ENCODE results near the gene ARPC1B.
"Not testable (repeated sequence)": the region's sequence is repeated elsewhere in the genome, so short reads cannot be mapped to it uniquely, and the experiment has no call there.

Gene ARPC1B

DNA sequence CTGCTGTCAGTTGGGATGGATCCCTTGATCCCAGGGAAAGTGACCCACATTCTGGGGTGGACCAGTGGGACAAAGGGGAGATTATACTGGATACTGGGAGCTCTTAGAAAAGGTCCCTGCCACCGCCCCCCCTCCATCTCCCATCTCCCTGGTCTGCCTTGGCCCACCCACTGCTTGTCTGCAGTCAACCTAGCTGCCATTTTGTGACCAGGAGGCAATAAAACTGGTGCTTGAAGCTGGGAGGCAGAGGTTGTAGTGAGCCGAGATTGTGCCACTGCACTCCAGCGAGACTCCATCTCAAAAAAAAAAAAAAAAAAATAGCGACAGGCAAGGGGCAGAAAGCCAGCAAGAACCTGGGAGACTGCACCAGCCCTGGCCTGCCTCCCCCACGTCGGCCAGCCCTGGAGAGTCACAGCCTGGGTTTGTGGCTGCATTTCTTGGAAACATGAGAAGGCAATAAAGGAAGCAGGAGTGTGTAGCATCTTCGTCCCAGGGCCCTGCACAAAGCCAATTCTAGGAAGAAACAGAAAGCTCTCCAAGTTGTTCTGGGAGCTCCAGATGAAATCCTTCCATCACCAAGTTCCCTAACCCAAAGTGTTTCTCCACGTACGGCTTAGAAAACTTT, 4.7 kb upstream of the ARPC1B start:
- DNase-seq, result no peak

DNA sequence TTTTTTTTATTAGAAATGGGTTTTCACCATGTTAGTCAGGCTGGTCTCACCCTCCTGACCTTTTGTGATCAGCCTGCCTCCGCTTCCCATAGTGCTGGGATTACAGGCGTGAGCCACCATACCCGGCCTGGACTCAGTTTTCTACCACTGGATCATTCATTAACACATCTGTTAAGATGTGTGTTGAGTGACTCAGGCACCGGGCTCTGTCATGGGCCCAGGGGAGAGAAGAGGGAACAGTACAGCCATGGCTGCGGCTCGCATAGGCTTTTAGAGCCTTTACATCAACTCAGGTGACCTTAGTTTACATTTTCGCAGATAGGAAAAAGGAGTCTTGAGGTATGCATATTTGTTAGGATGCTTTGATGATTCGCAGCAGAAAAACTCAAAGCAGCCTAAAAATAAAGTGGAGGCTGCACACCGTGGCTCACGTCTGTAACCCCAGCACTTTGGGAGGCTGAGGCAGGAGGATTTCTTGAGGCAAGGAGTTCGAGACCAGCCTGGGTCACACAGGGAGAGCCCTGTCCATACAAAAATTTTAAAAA, 3.1 kb upstream of the ARPC1B start:
- DNase-seq, result no peak

DNA sequence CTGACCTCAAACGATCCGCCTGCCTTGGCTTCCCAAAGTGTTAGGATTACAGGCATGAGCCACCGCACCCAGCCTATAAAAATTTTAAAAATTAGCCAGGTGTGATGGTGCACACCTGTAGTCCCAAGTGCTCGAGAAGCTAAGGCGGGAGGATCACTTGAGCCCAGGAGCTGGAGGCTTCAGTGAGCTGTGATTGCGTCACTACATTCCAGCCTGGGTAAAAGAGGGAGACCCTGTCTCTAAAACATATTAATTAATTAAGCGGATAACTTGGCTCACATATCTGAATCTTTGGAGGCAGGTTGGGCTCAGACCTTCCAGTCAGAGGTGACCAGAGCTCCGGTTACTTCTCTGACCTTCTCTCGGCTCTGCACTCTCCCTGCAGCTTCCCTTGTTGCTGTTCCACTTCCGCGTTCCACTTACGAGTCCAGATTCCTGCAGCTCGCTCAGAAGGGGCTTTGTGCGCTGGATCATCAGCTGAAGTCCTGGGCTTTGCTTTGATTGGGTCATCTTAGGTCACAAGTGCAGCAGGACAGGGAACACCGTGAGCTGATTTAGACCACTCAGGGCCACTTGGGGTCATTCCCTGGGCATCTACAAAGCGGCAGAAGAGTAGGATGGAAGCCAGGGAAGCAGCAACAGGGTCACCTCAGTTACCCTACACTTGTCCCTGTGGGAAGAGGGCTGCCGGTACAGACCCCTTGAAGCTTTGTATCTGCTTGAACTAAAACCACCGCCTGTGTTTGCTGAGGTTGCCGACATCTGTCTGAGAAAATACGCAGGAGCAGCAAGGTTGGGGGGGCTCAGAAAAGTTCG, 2.0 kb upstream of the ARPC1B start:
- peak; percentile 53 for DNase-seq

DNA sequence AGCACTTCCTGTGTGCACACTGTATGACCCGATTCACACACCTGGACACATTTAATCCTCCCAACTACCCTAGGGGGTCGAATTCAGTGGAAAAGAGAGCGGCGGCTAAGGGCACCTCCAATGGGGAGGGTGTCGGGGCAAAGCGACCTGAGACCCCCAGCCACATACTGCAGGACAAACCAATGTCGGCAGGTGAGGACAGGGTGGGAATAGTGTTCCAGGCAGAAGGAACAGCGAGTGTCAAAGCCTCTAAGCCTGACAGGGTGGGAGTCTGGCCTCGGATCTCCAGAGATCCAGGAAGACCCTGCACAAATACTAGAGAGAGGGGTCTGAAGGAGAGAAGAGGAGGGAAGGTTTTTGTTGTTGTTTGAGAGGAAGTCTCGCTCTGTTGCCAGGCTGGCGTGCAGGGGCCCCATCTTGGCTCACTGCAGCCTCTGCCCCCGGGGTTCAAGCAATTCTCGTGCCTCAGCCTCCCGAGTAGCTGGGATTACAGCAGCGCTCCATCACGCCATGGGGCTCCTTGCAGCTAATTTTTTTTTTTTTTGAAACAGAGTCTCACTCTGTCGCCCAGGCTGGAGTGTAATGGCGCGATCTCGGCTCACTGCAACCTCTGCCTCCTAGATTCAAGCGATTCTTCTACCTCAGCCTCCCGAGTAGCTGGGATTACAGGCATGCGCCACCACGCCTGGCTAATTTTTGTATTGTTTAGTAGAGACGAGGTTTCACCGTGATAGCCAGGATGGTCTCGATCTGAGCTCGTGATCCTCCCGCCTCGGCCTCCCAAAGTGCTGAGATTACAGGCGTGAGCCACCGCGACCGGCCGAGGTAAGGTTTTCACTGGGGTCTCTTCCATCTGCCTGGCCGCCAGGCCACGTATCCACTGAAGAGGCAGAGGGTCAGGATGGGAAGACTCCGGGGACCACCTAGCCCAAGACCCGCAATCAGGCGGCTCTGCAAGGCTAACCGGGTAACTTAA, 1.2 kb upstream of the ARPC1B start:
- no peak for DNase-seq

DNA sequence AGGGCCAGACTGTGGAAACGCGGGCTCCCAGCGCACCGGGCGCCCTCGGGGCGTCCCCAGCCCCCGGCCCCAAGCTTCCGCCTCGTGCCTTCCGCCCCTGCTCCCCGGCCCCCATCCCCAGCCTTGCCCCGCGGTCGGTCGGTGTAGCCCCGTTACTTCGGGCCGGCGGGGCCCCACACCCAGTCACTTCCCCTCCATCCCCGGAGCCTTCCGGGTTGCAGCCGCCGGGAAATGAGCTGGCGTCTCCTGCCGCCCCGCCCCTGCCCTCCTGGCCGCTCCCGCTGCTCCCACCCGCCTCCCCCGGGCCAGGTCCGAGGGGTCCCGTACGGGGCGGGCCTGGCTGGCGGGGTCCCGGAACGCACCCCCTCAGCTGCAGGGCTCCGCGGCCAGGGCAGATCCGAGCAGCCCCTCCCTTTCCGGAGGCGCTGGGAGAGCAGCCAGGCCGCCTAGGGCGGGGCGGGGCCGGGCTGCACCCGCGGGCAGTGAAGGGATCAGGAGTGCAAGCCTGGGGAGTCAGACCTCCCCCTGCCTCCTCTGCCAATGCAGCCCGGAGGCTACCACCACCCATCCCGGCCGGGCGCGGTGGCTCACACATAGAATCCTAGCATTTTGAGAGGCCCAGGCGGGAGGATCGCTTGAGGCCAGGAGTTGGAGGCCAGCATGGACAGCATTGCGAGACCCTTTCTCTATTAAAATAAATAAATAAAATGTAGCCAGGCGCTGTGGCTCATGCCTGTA, 709 bp downstream of the ARPC1B start:
- DNase-seq, result no peak

DNA sequence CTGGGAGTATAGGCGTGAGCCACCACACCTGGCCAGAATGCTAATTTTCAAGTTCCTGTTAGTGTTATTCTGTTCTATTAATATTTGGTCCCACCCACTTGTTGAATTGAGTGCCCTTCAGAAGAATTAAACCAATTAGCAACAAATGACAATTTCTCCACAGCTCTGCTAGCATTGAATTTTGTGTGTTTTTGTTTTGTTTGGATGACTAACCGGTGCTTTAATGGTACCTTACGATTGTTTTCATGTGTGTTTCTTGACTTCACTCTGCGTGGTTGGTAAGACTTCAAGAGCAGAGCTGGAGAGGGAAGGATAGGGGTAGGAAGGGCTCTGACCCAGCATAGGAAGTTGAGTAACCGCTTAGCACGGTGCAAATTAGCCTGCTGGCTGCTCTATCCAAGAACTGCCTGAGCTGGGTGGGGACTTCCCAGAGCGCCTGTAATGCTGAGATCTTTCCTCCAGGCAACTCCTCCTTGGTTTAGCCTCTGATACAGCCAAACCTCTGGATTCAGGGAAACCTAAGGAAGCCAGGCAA, 4.6 kb downstream of the ARPC1B start:
- DNase-seq, result no peak

DNA sequence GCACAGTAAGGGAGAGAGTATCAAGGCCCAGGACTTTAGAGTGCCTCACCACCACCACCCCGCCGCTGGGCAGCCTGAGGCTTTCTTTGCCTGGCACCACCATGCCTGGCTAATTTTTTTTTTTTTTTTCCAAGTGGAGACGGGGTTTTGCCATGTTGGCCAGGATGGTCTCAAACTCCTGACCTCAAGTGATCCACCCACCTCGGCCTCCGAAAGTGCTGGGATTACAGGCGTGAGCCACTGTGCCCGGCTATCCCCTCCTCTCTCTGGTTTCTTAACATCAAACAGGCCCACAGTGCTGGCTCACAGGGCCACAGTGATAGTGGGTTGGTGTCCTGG, 5.1 kb downstream of the ARPC1B start:
- DNase-seq, result not testable (repeated sequence)

DNA sequence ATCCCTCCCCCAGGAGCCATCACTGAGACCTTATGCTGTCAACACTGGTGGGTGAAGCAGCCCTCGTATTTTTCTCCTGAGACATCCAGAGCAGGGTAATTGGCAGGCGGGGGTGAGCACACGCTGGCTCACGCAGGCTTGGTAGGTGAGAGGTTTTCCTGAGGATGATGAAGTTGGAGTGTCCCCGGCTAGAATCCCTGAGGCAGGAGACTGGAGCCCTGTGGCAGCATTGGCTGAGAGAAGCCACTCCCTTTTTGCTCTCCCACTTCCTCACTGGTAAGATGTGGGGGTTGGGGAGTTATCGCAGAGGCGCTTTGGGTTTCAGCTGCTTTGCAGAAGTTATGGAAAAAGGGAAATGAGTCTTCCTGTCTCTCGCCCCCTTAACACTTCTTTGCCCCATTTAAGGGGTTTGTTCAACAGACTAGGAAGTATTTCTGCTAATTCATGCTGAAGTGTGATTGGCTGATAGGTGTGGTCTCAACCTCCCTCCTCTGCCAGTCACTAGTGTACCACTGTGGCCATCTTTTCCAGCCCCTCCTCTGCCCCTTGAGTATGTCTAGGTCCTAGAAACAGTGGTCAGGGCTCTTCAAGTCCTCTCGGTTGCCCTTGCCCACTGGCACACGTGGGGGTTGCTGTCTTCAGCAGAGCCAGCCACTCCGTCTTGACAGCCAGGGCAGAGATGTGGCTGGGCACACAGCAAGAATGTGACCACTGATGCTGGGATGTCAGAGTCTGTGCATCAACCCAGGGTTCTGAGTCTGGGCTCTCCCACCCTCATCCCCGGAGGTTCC, 5.7 kb downstream of the ARPC1B start:
- DNase-seq, result no peak

DNA sequence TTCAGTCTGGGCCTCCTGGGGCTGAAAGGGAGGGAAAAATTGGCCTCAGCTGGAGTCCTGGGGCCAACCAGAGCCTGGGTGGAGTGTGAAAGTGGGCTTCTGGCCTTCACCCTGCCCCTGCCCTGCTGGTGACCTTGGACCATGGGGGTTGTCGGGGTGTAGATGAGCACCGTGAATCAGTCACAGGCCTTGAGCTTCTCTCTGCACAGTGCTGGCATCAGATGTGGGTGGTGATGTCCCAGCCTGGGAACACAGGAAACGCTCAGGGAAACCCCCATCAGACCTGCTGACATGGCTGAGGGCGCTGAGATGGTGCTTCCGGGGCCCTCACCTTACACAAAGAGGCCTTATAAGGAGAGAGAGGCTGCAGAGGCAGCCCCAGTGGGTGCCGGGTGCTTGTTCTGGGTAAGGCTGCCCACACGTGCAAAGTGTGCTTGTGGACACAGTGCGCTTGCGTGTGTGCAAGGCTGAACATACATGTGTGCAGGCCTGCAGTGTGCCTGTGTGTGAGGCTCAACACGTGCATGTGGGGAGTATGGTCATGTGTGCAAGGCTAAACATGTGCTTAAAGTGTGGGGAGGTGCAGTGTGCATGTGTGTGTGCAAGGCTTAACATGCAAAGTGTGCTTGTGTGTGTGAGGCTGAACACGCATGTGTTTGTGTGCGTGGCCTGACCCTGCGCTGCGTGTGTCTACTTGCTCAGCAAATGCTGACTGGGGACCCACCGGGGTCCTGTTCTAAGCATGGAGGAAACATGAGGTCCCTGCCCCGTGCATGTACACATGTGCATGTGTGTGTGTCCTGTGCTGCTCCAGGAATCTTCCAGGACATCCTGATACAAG, 6.5 kb downstream of the ARPC1B start:
- DNase-seq, result no peak

DNA sequence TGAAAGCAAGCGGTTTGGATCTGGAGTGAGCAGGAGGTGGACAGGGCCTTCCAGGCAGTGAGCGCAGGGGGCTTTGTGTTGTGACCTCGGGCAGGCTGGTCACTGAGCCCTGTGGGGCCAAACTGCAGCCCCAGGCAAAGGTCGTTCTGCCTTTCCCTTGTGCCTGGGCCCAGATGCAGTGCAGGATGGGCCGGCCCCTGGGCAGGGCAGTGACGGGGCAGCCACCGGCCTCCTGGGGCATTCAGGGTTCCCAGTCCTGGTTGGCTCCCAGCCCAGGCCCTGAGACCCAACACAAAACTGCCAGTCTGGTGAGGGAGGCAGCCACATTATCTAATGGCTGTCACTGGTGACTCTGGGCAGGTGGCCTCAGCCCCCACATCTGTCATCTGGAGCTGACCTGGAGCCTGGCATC, 7.1 kb downstream of the ARPC1B start:
- no peak for DNase-seq

DNA sequence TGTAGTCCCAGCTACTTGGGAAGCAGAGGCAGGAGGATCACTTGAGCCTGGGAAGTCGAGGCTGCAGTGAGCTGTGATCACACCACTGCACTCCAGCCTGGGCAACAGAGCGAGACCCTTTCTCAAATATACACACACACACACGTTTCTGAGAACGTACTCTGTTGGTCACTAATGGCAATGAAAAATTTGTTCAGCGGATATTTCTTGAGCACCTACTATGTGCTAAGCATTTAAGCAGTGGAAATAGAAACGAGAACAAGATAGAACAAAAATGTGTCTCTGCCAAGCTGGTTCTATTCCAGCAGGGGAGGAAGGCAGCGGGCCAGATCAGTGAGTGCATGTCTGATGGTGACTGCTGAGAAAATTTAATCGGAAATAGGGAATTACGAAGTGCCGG, 8.7 kb downstream of the ARPC1B start:
- DNase-seq, result no peak

DNA sequence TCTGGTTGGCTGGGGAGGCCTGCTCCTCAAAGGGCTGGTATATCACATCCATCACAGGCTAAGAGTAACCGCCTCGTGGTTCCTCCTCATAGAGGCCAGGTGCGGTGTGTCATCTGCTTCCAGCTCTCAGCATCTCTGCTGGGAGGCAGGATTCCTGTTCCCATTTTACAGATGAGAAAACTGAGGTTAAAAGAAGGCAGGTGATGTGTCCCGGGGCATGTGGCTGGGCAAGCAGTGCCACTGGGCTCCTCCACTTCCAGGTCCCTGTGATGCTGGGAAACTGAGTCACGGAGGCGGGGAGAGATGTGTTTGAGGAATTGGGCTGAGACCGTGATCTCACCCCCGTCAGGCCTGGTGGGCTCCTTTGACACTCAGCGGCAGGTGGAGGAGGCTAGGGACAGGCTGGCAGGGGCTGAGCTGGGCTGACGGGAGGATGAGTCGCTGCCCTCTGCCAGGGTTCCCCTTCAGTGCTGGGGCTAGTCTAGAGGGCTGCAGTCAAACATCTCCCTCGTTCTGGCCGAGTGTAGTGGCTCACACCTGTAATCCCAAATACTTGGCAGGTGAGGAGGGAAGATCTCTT, 9.4 kb downstream of the ARPC1B start:
- DNase-seq, result no peak

DNA sequence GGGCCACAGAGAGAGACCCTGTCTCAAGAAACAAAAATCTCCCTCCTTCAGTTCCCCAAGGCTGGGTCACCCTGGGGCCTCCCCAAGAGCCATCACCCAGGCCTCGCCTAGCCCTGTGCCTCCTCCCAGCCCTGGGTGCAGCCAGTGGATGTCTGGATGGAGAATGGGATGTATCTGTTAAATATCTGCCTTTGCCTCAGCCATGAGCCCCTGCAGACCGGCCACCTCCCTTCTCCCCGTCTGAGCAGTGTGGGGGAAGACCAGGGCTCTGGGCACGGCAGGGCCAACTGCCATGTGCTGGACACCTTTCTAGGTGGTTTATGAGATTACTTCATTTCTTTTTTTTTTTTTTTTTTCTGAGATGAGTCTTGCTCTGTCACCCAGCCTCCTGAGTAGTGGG, 10.0 kb downstream of the ARPC1B start:
- DNase-seq, result no peak

DNA sequence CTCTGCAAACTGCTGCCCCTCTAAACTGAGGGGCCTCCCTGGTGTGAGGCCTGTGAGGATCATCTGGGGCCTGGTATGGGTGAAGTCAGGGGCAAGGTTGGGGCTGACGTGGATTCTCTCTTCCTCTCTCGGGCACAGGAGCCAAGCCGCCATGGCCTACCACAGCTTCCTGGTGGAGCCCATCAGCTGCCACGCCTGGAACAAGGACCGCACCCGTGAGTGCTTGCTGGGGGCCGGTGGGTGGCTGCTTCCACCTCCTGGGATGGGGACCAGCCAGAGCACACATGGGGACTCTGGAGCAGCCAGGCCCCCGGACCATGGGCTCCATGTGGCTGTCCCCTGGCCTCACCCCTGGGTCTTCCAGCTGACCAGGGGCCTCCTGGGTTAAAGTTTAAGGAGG, 11.0 kb downstream of the ARPC1B start:
- no peak for DNase-seq

DNA sequence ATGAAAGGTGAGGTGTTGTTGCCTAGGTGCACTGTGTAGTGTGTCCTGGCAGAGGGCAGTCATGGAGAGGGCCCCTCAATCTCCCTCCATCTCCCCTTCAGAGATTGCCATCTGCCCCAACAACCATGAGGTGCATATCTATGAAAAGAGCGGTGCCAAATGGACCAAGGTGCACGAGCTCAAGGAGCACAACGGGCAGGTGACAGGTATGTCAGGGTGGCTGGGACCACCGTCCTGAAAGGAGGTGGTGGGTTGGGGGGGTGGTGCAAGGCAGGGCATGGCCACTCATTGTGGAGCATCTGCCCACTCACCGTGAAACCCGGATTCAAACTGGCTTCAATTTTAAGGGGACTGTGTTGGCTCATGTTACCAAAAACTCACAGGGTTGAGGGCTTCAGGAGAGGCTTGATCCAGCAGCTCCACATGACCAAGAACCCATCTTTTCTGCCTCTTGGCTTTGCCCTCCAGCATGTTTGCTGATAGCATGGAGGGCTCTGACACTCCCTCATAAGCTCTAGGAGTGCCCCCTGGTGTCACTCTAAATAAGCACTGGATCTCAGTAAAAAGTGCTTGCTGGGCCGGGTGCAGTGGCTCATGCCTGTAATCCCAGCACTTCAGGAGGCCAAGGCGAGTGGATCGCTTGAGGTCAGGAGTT, 12.2 kb downstream of the ARPC1B start:
- DNase-seq, result no peak

DNA sequence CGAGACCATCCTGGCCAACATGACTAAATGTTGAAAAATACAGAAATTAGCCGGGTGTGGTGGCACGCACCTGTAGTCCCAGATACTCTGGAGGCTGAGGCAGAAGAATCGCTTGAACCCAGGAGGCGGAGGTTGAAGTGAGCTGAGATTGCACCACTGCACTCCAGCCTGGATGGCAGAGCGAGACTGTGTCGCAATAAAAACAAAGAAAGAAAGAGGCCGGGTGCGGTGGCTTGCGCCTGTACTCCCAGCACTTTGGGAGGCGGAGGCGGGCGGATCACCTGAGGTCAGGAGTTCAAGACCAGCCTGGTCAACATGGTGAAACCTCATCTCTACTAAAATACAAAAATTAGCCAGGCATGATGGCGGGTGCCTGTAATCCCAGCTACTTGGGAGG, 12.7 kb downstream of the ARPC1B start:
- not testable (repeated sequence) for DNase-seq

DNA sequence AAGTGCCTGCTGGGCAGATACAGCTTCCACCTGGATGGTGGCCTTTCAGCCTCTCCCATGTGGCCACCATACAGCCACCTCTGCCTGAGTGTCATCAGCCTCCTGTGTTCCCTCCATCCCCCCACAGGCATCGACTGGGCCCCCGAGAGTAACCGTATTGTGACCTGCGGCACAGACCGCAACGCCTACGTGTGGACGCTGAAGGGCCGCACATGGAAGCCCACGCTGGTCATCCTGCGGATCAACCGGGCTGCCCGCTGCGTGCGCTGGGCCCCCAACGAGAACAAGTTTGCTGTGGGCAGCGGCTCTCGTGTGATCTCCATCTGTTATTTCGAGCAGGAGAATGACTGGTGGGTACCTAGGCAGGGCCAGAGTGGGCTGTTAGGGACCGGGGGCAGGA, 13.4 kb downstream of the ARPC1B start:
- DNase-seq, result no peak

DNA sequence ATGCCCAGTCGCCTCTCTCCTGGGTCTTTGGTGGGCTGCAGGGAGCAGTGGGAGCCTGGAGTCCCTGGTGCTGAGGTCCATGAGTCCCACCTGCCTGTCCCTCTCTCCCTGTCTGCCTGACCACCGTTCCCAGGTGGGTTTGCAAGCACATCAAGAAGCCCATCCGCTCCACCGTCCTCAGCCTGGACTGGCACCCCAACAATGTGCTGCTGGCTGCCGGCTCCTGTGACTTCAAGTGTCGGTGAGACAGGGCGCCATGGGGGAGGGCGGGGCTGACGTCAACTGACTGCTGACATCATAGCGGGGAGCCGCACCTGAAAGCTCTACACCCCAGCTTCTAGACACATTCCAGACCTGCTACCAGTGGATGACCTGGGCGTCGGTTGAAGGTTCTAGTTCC, 15.2 kb downstream of the ARPC1B start:
- no peak for DNase-seq

DNA sequence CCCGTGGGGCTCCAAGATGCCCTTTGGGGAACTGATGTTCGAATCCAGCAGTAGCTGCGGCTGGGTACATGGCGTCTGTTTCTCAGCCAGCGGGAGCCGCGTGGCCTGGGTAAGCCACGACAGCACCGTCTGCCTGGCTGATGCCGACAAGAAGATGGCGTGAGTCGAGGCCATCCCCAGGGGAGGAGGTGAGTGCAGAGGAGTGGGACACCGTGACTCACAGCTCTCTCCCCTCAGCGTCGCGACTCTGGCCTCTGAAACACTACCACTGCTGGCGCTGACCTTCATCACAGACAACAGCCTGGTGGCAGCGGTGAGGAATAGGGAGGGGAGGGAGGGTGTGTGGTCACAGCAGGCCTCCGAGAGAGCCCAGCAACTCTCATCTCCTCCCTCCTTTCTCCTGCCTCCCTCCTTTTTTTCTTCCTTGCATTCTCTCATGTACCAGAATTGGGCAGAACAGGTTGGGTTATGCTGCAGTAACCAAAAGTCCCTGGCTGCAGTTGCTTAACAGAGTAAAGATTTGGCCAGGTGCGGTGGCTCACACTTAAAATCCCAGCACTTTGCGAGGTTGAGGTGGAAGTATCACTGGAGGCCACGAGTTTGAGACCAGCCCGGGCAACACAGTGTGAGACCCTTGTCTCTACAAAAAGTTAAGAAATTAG, 16.5 kb downstream of the ARPC1B start:
- no peak for DNase-seq

Measured in DMS153 (cell line).